ENCODE results near the gene PLCXD3.

PLCXD3 gene

DNA sequence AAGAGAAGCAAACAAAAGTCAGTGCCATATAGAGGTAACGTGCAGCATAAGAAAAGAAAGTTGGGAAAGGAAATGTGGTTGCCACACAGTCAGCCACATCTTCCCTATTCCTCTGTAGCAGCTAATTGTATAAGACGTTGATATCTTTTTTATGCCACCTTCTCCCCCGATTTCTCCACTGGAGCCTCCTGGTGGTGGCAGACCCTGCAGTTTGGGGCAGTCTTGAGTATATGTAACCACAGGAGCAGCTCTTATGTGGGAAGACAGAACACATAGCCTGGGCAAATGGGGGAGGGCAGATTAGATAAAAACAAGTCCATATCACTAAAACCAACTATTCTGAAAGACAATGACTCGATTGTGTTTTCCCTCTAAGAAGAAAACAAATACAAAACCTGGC lies 99.7 kb downstream of the PLCXD3 start:
- no peak for DNase-seq

DNA sequence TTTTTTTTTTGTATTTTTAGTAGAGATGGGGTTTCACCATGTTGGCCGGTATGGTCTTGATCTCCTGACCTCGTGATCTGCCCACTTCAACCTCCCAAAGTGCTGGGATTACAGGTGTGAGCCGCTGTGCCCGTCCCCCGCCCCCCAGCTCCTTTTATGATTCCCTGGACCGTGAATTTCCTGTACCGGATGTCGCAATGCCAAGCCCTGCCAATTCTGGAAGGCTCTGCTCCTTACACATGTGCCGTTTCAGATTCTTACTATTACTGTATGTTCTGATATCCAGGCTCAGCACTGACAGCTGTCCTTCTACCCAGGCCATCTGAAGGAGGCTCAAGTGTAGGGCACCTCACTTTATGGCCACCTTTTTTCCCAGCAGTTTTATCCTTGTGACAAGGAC lies 100.1 kb downstream of the PLCXD3 start:
- DNase-seq = no peak

DNA sequence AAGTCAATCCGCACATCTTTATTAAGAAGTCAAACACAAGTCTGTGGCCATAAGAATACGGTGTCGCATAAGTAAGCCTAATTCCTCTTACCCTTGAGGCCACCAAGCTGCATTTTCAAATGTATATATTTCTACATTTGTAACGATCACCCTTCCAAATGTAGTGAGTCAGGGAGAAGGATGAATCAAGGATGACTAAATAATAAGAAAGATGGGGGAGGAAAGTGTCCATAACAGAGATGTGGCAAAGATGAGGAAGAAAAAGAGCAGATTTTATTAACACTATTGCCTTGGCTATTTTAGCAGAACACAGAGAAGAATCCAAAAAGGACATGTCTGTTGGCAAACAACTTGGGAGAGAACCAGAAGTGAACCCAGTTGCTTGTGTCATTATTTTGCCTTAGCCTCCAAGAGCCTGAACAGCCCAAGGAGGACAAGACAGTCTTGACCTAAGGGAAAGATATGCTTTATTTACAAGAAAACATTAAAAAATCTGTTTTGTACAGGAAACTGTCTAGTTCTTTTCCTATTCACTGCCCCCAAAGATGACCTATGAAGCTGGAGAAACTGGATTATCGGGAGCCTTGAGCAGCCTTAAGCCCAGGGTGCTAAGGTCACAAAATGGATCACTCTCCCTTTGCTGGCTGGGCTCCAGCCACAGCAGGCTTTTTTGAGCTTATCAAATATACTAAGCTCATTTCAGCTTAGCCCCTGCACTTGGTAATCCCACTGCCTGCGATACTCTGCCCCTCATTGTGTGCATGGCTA lies 101.5 kb downstream of the PLCXD3 start:
- DNase-seq = no peak

GRCh38 chr5:41406936-41407335 lies 103.5 kb downstream of the PLCXD3 start:
- DNase-seq = no peak

- DNase-seq = no peak
These were observed 104.0 kb downstream of the PLCXD3 start for GRCh38 chr5:41406424-41406823.

DNA sequence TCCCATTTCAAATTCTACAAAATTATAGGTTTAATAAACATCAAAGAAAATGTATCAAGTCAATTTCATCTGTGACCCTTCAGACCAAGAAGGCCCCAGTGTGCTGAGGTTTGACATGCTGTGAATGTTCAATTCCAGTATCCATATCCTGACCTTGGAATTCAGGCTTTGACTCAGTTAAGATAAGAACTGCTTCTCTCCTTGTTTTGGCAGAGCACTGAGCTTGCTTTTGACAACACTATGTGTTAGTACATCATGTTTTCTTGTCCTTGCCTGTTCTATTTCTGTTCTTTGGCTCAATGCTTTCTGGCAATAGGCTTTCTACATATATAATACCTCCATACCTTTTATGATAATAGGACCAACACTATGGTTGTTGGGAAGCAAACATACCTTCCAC lies 105.6 kb downstream of the PLCXD3 start:
- DNase-seq = no peak

GRCh38 chr5:41403846-41404245 lies 106.6 kb downstream of the PLCXD3 start:
- no peak for DNase-seq

DNA sequence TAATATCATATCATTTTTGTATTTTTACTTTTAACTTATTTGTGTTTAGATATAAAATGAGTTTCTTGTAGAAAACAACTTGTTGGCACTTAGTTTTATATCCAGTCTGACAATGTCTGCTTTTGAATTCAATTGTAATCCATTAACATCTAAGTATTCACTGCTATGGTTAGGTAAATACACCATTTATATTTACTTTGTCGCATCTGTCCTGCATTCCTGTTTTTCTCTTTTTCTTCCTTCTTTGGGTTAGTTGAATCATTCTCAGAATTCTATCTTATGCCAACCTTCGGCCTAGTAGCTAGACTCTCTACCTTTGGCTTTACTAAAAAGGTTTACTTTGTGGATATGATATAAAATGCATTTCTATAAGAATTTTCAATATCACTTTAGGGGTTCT lies 107.6 kb downstream of the PLCXD3 start:
- DNase-seq = no peak

DNA sequence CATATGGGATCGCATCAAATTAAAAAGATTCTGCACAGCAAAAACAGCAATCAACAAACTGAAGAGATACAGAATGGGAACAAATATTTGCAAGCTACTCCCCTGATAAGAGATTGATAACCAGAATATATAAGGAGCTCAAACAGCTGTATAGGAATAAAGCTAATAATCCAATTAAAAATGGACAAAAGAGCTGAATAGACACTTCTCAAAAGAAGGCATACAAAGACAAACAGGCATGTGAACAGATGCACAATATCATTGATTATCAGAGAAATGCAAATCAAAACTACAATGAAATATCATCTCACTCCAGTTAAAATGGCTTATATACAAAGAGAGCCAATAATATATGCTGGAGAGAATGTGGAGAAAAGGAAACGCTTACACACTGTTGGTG lies 110.6 kb downstream of the PLCXD3 start:
- no peak for DNase-seq

DNA sequence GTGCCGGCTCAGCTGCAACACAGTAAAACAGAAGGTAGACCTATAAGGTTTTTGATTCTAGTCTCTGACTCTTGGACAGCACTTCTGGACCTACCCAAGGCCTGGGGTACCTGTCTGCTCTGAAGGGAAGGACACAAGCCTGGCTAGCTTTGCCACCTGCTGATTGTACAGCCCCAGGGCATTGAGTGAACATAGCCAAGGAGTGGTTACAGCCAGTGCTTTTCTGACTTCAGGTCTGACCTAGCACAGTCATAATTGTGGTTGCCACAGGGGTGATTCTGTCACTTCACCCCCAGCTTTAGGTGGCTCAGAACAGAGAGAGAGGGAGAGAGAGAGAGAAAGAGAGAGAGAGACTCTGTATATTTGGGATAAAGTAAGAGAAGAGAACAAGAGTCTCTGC lies 118.4 kb downstream of the PLCXD3 start:
- no peak for DNase-seq

DNA sequence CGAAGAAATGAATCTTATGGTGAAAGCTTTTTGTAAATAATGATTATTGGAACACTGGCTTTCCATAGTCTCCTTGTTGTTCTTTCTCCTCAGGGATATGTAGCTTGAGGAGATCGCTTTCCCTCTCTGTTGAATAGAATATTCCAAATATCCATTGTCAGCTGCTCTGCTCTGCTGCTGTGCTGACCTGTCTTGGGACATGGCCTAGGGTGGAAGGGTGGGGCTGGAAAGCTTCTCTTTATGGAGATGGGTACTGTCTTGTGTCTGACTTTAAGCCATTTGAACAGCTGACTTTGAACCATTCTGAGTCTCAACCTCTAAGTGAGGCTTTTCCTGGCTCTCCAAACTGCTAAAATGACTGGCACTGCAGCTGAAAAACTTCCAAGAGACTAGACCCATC lies 135.8 kb downstream of the PLCXD3 start:
- DNase-seq = no peak

DNA sequence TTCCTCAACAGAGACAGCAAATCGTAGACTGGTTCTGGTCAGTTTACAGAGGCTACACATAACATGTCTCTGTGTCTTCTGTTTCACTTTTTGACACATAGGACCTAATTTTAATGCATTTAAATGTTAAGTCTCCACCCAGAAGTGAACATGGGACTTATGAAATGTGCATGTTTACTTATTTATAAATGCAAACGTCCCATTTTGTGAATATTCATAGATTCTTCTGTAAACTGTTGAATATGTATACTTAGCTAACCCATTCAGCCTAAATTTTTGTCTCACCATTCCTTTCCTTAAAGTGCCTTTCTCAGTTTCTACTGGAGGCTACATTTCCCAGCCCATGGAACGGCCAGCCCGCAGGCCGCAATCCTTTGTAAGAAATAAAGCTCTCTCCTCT lies 137.2 kb downstream of the PLCXD3 start:
- no peak for DNase-seq

DNA sequence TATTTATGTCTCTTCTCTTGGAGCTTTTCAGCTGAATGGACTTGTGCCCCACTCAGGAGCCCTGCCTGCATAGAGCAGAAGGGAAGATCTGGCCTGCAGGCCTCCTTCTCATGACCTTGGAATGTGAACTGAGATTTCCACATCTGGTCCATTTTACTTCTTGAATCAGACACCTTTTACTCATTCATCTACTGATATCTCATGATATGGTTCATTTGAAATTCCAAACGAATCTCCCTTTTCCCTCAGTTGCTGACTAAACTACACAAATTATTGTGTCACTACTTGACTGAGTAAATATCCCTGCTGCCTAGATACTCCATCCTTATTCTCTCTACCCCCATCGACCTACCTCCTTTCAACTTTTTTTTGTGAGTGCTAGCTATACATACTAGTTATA lies 138.7 kb downstream of the PLCXD3 start:
- no peak for DNase-seq

DNA sequence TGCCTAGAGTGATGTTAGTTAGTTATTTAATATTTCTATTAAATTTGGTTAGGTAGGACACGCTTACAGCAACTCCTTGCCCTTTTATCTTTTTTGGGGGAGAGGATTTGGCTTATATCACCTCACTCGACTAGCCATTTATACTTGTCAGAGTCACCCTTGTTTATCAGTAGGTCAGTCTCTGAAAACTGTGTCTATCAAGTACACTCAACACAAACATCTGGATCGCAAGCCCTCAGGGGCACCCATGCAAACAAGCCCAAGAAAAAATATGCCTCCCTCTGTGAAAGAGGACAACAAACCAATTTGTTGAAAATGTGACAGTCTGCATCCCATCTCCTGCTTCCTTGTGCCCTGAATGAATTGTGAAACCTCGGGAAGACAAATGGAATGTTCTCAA lies 139.9 kb downstream of the PLCXD3 start:
- DNase-seq = no peak

DNA sequence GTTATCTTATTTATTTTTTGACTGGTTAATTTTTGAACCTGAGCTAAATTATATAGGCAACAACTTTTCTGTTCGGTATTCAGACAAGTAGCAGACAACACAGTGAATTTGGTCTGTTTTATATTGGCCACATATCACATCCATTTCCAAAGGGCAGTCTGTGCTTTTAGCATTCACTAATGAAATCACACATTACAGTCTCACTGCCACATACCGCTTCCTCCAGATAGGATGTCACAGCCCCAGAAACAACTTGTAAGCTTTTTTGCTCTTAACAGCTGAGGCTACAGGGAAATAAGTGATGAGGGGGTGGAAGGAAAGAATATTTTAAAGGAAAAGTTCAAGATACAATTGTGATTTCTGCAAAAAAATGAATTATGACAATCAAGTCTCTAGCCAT lies 140.6 kb downstream of the PLCXD3 start:
- DNase-seq = no peak

DNA sequence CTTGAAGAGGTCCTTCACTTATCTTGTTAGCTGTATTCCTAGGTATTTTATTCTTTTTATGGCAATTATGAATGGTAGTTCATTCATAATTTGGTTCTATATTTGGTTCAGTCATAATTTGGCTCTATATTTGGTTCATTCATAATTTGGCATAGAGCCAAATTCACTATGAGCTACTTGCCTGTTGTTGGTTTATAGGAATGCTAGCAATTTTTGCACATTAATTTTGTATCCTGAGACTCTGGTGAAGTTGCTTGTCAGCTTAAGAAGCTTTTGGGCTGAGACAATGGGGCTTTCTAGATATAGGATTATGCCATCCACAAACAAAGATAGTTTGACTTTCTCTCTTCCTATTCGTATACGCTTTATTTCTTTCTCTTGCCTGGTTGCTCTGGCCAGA lies 142.2 kb downstream of the PLCXD3 start:
- DNase-seq = no peak

DNA sequence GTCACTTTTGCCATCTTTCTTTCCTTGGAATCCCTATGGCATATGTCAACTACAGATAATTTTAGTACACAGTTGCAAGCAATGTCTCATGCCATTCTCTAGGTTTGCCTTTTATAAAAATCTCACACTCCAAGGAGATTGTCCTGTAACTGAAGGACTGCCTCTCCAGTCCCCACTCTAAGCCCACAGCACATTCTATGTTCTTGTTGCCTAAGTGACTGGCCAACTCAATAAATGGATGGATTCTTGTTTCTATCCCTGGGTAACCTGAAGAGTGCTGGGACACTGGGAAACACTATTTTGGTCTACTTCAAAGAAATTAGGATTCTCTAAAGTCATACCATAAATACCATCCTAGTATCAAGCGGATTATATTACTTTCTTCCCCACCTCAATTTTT lies 145.0 kb downstream of the PLCXD3 start:
- no peak for DNase-seq

GRCh38 chr5:41364346-41364745 lies 146.1 kb downstream of the PLCXD3 start:
- DNase-seq = no peak

DNA sequence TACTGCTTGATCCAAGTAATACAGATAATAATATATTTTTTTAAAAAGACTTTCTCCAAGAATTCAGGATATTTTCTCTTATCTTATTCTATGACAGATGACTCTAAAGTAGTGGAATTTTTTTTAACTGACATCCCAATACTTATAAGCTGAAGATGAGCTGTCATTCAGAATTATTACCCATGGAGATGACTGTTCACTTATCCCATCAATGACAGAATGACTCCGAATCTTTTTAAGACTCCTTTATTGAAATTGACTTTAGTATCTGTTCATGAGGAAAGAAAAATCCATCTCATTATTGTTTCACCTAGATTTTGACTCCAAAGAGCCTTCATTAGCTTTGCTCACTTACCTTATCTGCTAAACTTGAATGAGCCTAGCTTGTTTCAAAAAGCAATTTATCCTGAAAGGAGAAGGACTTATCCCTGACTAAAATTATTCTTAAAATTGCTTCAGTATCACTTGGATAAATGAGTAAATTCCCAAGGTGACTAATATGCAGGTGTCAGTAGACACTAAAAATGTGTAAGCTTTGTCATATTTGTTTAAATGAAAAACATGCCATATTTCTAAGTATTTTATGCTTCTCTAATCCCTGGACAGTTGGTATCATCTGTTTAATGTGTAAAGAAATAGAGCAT lies 146.9 kb downstream of the PLCXD3 start:
- DNase-seq = no peak

- no peak for DNase-seq
These were observed 153.6 kb downstream of the PLCXD3 start for GRCh38 chr5:41356786-41357185.

- no peak for DNase-seq
These were observed 160.6 kb downstream of the PLCXD3 start for GRCh38 chr5:41349846-41350245.

DNA sequence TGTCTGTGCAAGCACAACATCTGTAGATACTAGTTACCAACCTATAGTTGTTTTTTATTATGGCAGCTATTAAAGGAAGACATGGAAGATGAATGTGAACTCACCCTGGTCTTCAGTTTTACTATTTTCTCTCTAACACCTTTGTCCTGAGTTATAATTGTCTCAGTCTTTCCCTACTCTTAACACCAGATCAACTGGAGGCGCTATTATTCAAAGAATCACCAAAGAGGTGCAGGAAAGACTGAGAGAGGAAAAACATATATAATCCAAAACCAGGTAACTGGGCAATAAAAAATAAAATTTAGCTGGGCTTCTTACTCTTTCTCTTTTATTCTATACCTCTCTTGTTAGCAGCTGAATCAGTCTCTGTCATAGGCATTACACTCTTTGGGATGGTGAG lies 162.8 kb downstream of the PLCXD3 start:
- no peak for DNase-seq

GRCh38 chr5:41346609-41347008 lies 163.8 kb downstream of the PLCXD3 start:
- no peak for DNase-seq

- no peak for DNase-seq
These were observed 165.1 kb downstream of the PLCXD3 start for GRCh38 chr5:41345295-41345694.

GRCh38 chr5:41339339-41339738 lies 171.1 kb downstream of the PLCXD3 start:
- no peak for DNase-seq
